Measurements from ENCODE around the gene KAT8. TPM values are rescaled to one million over a fixed set of nuclear protein-coding genes. Genes with fewer than 3 reads are reported as not detected.

KAT8 gene
- total and polyA plus RNA-seq, 2 of the 4 experiments (the other 2 are of a cell fraction) = 19.4 to 27.4 TPM

DNA sequence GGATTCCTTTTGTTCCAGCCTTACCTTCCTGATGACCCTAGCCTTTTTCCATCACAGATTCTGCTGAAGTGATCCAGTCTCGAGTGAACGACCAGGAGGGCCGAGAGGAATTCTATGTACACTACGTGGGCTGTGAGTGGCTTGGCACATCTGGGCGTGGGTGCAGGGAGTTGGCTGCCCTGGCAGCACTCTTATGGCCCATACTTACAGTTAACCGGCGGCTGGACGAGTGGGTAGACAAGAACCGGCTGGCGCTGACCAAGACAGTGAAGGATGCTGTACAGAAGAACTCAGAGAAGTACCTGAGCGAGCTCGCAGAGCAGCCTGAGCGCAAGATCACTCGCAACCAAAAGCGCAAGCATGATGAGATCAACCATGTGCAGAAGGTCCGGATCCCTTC lies 2.7 kb downstream of the KAT8 start:
- Histone ChIP-seq H3K9me1 (ENCODE audit: insufficient read depth, low read length) (peaks cover 3% of the 10 kb centered on the region; the same call in 1 of the 2 replicates), H3K14ac (replicated peaks; ENCODE audit: low read depth, low read length) (no peak overlapping the region), H2AK5ac (ENCODE audit: low read depth, low read length) (no peak overlapping the region), H3K4me3 (ENCODE audit: insufficient read depth, low read depth, low read length) (no peak overlapping the region), H3K36me3 (ENCODE audit: control insufficient read depth, insufficient read depth, low read length) (peaks cover 17% of the 10 kb centered on the region), H2BK120ac (ENCODE audit: low read depth, low read length) (no peak overlapping the region), H4K20me1 (ENCODE audit: insufficient read depth, low read length) (peaks cover 9% of the 10 kb centered on the region), H2BK20ac (ENCODE audit: low read depth, low read length) (no peak overlapping the region), H3K9me3 (ENCODE audit: control insufficient read depth, insufficient read depth, low read length) (no peaks in the 10 kb centered on the region), H3K4me1 (ENCODE audit: control insufficient read depth, insufficient read depth, low read length) (0 out of 2 replicates have a peak, but pooled peaks cover 3% of the 10 kb centered on the region), H2AK9ac (replicated peaks; ENCODE audit: low read depth, low read length, poor library complexity) (no peak overlapping the region), H4K8ac (ENCODE audit: low read depth in 2 of 2, low read length in 2 of 2) (no peak overlapping the region), H3K79me1 (ENCODE audit: low read depth in 1 of 2, low read length in 2 of 2) (peaks cover 22 to 47% of the 10 kb centered on the region in 2 experiments), H3K56ac (ENCODE audit: extremely low read depth, insufficient read depth, low read length) (no peak overlapping the region), H2BK5ac (ENCODE audit: low read depth, low read length, poor library complexity, severe bottlenecking) (no peak overlapping the region), H3K27me3 (ENCODE audit: control insufficient read depth, insufficient read depth, low read length) (no peaks in the 10 kb centered on the region), H3K18ac (ENCODE audit: low read depth, low read length) (no peak overlapping the region), H3K4ac (ENCODE audit: low read depth, low read length) (no peak overlapping the region), H4K5ac (ENCODE audit: low read depth, low read length) (no peak overlapping the region), H3K9ac (ENCODE audit: low read depth, low read length) (no peak overlapping the region), H2AFZ (replicated peaks; ENCODE audit: low read length, poor library complexity) (no peak overlapping the region), H3K23ac (ENCODE audit: low read depth, low read length) (no peak overlapping the region), H4K91ac (ENCODE audit: insufficient read depth, low read depth, low read length) (no peak overlapping the region), H2BK15ac (ENCODE audit: low read depth, low read length) (no peak overlapping the region), H3K27ac (ENCODE audit: insufficient read depth, low read length) (no peak overlapping the region), H3K4me2 (ENCODE audit: low read depth, low read length) (no peak overlapping the region)
- intact Hi-C loops (cut with micrococcal nuclease) (no loop called here), dilution Hi-C loops (cut with HindIII; ENCODE audit: low sequenced_read_pairs, unreplicated experiment) (no loop called here), in situ Hi-C loops (cut with MboI; ENCODE audit: low sequenced_read_pairs) (no loop called here)
- ChIA-PET CTCF (interaction anchor here (0.7 kb wide), 1 partner anchor 22 kb away, joined by 3 read pairs; no protein-coding TSS in a partner anchor), POLR2A (ENCODE audit: unreplicated experiment) (no interaction called here)
- no peak for ATAC-seq (ENCODE audit: low read depth)
- TF ChIP-seq MXI1 (IDR thresholded peaks at IDR 0.05; ENCODE audit: borderline replicate concordance, low read depth, low read length) (no peak), RCOR1 (IDR thresholded peaks at IDR 0.05; ENCODE audit: insufficient replicate concordance, low read length) (no peak), MAFK (IDR thresholded peaks at IDR 0.05; ENCODE audit: low read depth, low read length) (no peak), POLR2A (IDR thresholded peaks at IDR 0.05; ENCODE audit: low read depth, low read length) (no peak), RAD21 (IDR thresholded peaks at IDR 0.05; ENCODE audit: low read length) (no peak)
- TF ChIP-seq, protein P1, sequence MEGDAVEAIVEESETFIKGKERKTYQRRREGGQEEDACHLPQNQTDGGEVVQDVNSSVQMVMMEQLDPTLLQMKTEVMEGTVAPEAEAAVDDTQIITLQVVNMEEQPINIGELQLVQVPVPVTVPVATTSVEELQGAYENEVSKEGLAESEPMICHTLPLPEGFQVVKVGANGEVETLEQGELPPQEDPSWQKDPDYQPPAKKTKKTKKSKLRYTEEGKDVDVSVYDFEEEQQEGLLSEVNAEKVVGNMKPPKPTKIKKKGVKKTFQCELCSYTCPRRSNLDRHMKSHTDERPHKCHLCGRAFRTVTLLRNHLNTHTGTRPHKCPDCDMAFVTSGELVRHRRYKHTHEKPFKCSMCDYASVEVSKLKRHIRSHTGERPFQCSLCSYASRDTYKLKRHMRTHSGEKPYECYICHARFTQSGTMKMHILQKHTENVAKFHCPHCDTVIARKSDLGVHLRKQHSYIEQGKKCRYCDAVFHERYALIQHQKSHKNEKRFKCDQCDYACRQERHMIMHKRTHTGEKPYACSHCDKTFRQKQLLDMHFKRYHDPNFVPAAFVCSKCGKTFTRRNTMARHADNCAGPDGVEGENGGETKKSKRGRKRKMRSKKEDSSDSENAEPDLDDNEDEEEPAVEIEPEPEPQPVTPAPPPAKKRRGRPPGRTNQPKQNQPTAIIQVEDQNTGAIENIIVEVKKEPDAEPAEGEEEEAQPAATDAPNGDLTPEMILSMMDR (conservative IDR thresholded peaks at IDR 0.05; ENCODE audit: low read depth, low read length) = no peak
- TF ChIP-seq, protein P2, sequence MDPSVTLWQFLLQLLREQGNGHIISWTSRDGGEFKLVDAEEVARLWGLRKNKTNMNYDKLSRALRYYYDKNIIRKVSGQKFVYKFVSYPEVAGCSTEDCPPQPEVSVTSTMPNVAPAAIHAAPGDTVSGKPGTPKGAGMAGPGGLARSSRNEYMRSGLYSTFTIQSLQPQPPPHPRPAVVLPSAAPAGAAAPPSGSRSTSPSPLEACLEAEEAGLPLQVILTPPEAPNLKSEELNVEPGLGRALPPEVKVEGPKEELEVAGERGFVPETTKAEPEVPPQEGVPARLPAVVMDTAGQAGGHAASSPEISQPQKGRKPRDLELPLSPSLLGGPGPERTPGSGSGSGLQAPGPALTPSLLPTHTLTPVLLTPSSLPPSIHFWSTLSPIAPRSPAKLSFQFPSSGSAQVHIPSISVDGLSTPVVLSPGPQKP (IDR thresholded peaks at IDR 0.05; ENCODE audit: borderline replicate concordance, low read depth, low read length) = no peak
- 92% methylated on average over 10 of the region's 16 CpGs; no CpG with 5 or more reads in 1 of the 2 experiments for WGBS, 2 experiments (ENCODE audit: extremely low coverage in 2 of 2, insufficient read length in 1 of 2)
- no peak for DNase-seq
- no TSS peak for BruUV-seq (replicated peaks)
